GM13977 (cell line): Measurements from ENCODE around the gene CARMIL1.
A peak's percentile ranks its signal among the peaks of the same experiment; 100 is the strongest.

Experiments used
- DNase-seq: peaks from one replicate; pipeline ENCODE4 v3.0.0; 2012; ENCODE audit warnings: low spot score
- CTCF ChIP-seq: IDR thresholded peaks from 2 replicates; pipeline ENCODE4 v1.5.1; 2012; ENCODE audit warnings: mild to moderate bottlenecking, control low read depth; ENCODE audit not compliant: insufficient read depth; ENCODE audit errors: extremely low read depth, missing control alignments
- in situ Hi-C: fragments of 300-500 bp; cut with MboI; formaldehyde crosslinking; loops from one replicate; pipeline ENCODE4 v1.12.0; 2022; ENCODE audit warnings: low sequenced_read_pairs, low pct_unique_long_range_greater_than_20kb, mixed read lengths, inconsistent platforms; ENCODE audit not compliant: unreplicated experiment

The CARMIL1 gene

GRCh38 chr6:25641940-25642666 lies 362.9 kb downstream of the CARMIL1 start:
- TF ChIP-seq CTCF = no peak
- DNase-seq = no peak
- in situ Hi-C loops = no loop called here

GRCh38 chr6:25642667-25643328 lies 363.6 kb downstream of the CARMIL1 start:
- DNase-seq = no peak
- in situ Hi-C loops = no loop called here
- no peak for TF ChIP-seq CTCF

DNA sequence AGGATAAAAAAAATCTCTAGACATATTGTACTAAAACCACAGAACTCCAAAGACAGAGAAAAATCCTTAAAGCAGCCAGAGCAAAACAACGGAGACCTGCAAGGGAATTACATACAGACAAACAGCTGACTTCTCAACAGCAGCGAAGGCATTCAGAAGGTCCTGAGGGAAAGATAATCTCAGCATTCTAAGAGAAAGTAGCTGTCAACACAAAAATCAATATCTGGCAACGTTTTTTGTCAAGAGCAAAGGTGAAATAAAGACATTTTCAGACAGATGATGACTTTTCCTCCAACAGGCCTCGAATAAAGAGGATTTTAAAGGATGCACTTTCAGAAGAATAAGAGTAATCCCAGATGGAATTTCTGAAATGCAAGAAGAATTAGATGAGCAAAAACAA lies 366.7 kb downstream of the CARMIL1 start:
- TF ChIP-seq CTCF = no peak
- DNase-seq = no peak
- in situ Hi-C loops = no loop called here

DNA sequence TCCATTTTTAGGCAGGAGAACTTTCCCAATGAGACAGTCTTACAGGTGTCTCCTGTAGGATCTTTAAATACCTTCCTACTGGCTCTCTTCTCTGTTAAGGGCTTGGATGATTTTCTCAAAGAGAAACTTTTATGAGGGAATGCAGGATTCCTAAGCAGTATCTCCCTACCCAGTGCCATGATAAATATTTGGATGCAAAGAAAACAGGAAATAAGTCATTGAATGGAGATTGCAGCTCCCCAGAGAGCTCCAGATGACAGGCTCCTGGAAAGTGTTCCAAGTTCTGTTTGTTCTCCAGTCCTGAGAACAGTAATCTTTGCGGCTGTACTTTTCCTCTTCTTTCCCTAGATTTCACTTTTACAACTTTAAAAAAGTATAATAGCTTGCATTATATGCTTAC lies 370.4 kb downstream of the CARMIL1 start:
- DNase-seq = no peak
- TF ChIP-seq CTCF = no peak
- in situ Hi-C loops = no loop called here

- no peak for TF ChIP-seq CTCF
- in situ Hi-C loops = no loop called here
- DNase-seq = peak; percentile 31
These were observed 372.9 kb downstream of the CARMIL1 start, which contains the start of gene SCGN for GRCh38 chr6:25652007-25652515. TSS of gene SCGN (plus strand) at chr6:25652215. CDS start at chr6:25652404, 189 bp downstream.

GRCh38 chr6:25655723-25656122 lies 376.5 kb downstream of the CARMIL1 start:
- in situ Hi-C loops = no loop called here
- no peak for DNase-seq
- TF ChIP-seq CTCF = no peak
